Central memory CD4-positive, alpha-beta T cell (primary cell): ENCODE results near the gene GOLGA7B.
"Not testable (repeated sequence)": the region's sequence is repeated elsewhere in the genome, so short reads cannot be mapped to it uniquely, and the experiment has no call there.

ENCODE experiments used
- DNase-seq: peaks from one replicate; pipeline ENCODE4 v3.0.0; 2022

GOLGA7B gene

DNA sequence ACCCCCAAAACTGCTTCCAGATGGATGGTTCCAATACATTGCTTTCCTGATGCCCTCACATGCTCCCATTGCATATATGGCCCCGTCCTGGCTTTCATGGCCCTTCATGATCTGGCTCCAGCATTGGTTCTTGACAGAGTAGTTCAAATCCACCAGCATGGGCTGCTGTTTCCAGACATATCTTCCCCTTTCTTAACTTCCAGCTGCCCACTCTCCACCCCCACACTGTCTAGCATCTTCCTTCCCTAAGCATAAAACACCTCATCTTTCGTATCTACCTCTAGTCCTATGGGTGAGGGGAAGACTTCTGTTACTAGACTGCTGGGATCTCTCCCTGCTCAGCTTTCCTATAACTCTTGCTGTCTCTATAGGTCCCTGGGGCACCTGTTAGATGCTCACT, 13.2 kb upstream of the GOLGA7B start:
- no peak for DNase-seq

DNA sequence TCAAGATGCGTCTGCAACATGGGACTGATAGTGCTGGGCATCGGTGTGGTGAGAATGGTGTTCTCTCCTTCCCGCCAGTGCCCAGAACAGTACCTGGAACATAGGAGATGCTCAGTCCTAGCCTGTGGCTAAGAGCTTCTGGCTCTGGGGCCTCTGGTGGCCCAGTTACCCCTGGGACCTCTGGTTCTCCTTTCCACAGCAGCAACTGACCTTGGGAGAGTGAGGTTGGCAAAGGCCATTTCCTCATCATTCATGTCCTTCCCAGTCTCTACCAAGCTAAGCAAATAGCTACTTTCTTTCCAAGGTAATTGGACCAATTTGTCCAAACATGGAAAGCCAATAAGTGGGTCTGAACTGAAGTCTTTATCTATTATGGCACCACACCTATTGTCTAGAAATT, 11.6 kb upstream of the GOLGA7B start:
- no peak for DNase-seq

DNA sequence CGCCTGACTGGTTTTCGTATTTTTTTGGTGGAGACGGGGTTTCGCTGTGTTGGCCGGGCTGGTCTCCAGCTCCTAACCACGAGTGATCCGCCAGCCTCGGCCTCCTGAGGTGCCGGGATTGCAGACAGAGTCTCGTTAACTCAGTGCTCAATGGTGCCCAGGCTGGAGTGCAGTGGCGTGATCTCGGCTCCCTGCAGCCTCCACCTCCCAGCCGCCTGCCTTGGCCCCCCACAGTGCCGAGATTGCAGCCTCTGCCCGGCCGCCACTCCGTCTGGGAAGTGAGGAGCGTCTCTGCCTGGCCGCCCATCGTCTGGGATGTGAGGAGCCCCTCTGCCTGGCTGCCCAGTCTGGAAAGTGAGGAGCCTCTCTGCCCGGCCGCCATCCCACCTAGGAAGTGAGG, 8.5 kb upstream of the GOLGA7B start:
- not testable (repeated sequence) for DNase-seq

DNA sequence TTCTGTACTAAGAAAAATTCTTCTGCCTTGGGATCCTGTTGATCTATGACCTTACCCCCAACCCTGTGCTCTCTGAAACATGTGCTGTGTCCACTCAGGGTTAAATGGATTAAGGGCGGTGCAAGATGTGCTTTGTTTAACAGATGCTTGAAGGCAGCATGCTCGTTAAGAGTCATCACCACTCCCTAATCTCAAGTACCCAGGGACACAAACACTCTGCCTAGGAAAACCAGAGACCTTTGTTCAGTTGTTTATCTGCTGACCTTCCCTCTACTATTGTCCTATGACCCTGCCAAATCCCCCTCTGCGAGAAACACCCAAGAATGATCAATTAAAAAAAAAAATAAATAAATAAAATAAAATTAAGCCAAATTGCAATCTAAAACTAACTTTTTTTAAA, 7.5 kb upstream of the GOLGA7B start:
- not testable (repeated sequence) for DNase-seq

DNA sequence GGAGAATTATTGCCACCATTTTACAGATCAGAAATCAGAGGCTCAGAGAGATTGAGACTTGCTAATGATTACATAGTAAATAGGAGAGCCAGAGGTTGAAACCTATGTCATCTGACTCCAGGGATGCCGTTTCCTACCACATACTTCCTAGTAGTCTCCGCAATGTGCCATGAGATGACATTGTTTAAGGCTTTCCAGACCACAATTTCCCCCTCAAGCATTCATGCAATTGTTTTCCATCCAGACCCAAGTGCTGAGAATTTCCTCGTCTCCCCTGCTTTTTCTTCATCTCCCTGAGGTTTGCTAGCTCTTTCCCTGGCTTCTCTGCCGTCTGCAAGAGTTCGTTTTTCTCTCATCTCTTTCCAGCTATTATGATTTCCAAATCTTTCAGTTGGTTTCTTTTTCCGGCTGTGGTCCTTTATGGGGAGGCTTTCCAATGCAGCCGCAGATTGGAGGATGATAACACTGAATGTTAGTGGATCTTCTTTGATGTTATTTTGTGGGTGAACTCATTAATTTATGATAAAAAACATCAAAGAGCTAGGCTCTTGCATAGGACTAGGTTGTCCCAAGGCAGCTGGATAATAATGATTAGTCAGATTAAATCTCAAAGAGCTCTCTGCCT, 6.9 kb upstream of the GOLGA7B start:
- DNase-seq, result no peak

DNA sequence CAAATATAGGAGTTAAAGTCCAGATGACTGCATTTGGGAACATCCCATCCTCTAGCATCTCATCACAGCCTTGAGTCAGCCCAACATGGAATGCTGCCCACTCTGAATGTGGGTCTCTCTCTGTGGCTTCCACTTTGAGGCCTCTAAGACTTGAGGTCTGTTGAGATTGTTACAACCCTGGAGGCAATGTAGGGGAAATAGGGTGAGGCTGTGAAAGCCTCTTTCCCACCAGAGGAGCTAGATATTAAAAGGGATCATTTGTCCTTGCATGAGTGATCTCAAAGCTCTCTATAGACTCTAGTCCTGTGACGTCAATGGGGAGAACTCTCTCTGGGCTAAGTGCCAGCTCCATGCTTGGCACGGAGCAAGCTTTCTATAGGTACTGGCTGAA, 6.4 kb upstream of the GOLGA7B start:
- no peak for DNase-seq

DNA sequence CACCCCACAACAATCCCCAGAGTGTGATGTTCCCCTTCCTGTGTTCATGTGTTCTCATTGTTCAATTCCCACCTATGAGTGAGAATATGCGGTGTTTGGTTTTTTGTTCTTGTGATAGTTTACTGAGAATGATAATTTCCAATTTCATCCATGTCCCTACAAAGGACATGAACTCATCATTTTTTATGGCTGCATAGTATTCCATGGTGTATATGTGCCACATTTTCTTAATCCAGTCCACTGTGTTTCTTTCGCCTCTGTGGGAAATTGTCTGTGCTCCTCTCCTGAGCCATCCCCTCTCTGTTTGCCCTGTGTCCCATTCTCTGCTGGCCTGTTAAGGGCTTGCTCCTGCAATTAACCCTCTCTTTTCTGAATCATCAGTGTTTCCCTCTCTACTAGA, 5.7 kb upstream of the GOLGA7B start:
- DNase-seq, result not testable (repeated sequence)

DNA sequence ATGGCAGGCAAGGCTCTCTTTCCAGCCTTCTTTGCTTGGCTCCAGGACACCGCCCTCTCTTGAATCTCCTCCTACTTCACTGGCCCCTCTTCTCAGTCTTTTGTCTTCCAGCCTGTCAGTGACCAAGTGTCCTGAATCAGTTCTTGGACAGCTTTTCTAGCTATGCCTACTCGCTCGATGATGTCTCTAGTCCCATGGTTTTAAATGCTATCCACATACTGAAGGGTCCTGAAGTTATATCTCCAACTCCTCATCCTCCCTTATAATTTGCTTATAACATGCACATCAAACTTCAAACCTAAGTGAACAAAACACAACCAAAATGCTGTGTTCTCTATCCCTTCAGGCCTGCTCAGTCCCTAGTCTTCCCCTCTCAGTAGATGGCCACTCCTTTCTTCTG, 5.0 kb upstream of the GOLGA7B start:
- no peak for DNase-seq

DNA sequence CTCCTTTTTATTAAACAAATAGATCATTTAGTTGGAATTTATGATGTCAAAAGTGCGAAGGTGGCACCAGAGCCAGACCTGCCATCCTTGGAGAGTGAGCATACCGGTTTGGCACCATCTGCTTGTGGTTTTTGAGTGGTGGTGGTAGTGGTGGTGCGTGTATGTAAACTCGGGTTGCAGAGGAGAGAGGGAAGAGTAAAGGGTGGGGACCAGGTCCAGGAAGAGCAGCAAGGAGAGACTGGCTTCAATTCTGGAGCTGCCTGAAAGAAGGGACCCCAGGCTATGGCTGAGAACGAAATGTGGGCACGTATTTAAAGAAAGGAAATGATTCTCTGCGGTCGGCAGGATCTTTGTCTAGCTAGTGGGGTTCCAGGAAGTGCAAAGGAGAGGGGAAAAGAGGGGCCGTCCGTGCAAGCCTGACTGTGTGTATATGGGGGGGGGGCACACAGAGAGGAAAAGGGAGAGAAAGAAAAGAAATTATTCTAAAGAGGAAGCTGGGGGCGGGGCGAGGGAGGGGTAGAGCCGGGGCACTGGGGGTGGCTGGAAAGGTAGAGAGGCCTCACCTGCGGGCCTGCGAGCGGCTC, 448 bp upstream of the GOLGA7B start:
- no peak for DNase-seq

DNA sequence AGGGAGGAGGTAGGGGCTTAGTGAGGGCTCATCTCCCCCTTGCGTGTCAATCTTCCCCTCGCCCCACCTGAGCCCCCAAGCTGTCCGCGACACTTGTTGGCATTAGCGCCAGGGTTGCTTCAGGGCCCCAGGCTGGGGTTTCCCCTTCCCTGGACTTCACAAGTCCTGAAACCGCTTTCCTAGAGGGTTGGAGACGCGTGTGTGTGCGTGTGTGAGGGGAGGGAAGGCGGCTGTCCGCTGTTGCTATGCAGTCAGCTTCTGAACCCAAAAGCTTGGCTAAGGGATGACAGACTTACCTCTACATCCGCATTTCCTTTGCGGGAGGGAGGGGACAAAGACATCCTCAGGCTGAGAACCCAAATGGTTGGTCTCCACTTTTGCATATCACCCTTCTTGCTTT, 803 bp downstream of the GOLGA7B start:
- DNase-seq, result peak; percentile 40

DNA sequence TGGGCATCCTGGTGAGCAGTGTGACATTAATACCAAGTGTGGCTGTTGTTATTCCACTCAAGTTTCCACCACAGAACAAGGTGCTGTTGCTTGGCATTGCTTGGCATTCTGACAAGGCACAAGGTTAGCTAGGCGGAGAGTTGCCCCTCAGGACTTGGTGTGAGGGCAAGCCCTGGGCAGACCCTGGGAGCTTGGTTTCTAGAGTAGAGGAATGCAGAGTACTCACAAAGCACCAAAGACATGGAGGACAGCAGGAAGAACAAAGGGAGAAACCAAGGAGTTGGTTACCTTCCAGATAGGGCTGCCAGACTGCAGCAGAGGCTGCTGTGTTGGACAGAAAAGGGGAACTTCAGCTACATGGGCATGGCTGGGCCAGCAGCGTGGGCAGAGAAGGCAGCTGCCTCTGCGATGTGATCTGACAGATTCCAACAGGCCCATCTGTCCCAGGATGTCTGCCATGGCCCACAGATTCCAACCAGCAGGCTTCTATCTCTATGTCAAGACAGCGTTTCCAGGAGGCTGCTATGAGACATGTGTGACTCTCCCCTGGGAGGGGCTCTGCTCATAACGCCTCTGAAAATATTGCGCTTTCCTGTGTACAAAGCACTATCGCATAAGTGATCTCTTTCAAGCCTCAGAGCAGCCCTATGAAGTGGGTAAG, 1.8 kb downstream of the GOLGA7B start:
- peak; percentile 58 for DNase-seq

DNA sequence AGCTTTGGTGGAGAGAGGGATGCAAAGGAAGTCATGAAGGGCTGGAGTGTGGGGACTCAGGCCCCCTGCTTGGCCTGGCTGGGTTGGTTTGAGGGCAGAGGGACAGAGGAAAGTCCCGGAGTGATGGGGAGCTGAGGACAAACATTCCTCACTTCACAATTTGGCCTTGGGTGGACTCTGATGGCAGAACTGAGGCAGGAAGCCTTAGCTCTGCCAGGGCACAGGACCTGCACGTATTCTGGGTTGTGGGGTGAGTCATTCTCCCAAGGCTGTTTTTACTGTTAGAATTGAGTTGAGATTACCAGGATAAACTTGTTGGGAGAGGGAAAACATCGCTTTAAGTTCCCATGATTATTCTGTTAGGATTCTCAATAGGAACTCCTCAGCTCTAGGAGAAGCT, 2.6 kb downstream of the GOLGA7B start:
- DNase-seq, result no peak

DNA sequence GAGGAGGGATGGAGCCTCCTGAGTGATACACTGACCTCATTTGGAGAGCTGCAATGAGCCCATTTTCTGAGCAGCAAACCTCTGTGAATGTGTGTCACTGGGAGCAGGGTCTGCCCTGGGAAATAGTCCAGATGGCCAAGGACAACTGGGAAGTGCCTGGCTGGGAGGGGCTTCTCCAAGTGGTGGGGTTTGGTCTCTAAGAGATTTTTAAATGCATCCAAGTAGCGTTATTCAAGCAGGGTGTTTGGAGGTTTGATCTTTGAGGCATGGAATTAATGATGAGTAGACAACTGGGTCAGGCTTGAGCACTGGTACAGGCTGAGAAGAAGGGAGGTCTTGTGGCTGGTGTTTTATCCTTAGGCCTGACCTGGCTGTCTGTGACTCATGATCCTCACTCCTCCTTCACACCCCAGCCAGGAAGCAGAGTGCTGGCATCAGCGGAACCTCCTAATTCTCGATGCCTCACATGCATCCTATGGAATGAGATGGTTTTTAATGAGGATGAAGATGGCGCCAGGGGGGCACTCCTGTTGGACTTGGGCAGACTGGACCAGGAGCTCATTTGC, 3.3 kb downstream of the GOLGA7B start:
- no peak for DNase-seq

DNA sequence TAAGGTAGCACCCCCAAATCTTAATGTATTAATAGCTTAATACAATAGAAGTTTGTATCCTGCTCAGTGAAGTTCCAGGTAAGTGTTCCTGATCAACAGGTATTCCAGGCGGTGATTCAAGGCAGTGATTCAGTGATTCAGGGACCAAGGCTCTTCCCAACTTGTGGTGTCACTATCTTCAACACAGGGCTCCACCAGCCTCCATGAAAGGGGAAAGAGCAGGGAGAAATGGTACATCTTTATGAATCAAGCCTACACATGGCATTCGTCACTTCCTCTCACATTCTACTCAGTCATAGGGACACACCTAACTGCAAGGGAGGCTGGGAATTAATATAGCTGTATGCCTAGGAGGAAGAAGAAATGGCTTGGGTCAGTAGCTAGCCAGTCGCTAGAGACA, 5.1 kb downstream of the GOLGA7B start:
- DNase-seq, result no peak

DNA sequence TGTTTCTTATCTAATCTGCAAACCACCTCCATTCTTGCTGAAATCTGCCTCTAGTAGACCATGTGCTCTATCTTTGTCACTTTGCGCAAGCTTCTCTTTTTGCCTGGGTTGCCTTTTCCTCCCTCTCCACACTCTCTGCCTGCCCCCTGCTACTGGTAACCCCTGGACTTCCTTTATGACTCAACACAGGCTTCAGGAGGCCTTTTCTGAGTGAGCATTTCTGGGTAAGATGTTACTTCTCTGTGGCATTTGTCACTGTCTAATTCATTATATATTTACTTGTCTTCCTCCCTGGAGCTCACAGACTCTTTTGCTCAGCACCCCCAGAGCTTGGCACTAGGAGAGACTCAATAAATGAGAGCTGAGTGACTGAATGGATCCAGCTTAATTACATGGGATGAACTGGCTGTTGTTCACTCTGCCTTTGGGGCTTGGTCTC, 8.4 kb downstream of the GOLGA7B start:
- no peak for DNase-seq

DNA sequence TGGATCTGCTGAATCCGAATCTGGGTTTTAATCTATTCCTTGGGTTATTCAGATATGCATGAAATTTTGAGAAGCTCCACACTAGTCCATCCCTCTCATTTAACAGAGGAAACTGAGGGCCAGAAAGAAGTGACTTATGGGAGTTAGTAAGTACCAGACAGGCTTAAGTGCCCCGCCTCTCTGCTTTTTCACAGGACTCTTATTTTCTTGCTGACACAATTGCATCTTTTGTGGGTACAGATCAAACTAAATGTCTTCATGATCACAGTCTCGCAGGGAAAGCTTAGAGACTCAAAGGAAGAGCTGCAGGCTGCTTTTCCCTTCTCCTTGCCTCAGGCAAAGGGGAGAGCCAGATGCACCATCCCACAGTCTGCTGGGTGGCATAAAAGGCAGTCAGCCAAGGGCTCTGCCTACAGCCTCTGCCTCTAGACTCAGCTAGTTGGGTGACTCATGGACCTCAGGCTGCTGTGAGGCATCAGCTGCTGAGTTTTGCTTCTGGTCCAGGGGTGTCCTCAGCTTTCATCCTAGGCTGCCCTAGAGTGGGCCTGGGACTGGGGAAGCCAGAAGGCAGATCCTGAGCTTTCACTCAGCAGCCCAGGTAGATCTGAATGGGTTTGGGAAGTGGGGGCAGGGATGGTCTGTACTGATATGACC, 11.6 kb downstream of the GOLGA7B start:
- no peak for DNase-seq

DNA sequence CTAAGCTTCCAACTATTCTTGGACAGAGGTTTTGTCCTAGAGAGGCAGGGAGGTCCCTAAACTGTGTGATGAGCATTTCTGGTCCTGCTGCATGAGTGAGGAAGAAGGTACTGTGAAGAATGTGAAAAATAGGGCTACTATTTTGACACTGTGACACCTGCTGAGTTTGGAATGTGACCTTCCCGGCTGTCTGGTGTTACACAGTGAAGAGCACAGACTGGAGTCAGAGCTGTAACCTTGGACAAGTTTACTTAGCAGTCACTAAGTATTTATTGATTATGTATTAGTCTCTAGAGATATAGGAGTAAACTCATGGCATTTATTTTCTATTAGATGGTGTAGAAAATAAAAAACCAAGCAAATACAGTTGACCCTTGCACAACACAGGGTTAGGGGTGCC, 12.3 kb downstream of the GOLGA7B start:
- no peak for DNase-seq

DNA sequence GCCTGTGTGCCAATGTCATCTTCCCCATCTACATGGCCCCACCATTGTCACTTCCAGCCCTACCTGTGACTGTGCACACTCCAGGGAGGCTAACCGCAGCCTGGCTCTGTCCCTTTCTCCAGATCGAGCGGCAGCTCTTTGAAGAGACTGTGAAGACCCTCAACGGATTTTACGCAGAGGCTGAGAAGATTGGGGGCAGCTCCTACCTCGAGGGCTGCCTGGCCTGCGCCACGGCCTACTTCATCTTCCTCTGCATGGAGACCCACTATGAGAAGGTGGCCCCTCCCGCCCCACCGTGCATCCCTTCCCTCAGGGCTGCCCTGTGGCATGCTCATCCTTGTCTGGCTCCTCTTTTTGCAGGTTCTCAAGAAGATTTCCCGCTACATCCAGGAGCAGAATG, 14.2 kb downstream of the GOLGA7B start:
- no peak for DNase-seq

DNA sequence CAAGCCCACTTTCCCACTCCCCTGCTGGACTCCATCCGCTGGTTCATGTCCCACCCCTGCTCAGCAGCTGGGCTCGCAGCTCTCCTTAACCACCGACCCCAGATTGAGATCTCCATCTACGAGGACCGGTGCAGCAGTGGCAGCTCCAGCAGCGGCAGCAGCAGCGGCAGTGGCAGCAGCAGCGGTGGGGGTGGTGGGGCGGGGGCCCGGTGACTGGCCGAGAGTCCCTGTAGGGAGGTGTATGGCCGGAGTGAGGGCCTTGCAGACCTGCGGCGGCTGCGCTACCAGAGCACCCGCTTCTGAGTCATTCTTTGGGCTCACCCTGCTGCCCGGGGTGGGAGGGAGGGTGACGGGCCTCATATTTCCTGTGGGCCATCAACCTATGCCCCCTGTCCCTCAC, 15.8 kb downstream of the GOLGA7B start:
- no peak for DNase-seq

DNA sequence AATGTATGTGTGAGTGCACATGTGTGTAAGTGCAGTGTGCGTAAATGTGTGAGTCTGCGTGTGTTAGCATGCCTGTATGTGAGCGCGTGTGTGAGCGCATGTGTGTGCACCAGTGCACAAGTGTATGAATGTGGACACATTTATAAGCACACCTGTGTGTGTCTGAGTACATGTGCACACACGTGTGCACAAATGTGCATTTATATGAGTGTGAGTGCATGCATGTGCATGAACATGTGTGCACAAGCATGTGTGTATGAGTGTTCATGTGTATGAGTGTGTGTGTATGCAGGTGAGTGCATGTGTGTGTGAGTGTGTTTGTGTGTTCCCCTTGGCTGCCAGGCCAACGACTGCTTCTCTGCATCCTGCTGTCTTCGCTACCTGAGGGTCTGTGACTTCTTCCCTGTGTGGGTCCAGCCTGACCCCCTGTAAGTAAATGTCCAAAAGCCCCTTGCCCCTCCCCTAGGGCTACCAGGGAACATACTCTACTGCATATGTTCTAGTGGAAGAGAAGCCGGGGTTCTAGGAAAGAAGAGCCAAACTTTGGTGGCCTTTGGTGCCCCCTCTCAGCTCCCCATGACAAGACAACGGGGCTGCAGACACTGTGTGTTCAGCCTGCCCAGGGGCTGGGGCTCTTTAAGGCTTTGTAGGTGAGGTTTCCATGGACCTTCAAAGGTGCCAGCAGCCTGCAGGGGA, 17.0 kb downstream of the GOLGA7B start:
- no peak for DNase-seq

DNA sequence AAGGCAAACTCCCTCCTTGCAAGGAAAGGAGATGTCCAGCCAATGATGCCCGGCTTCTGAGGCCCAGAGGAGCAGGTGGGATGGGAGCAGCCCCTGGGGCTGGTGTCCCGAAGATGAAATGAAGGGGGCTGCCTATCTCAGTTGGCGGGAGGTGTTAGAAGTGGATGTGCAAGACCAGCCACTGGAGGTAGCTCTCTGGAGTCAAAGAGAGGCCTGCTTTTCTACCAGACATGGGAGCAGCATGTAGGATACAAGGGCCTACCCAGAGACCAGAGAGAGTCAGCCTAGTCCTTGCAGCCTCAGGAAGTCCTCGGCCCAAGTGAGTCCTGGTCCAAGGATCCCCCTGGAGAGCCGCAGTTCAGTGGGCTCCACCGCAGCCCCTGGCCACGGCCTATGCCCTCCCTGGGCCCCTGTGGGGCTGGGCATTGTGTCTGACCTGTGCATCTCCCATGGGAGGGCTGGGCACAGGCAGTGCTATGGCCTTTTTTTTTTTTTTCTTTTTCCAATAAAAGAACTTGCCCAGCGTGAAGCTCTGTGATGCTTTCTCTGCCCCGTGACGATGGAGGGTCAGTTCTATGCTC, 17.7 kb downstream of the GOLGA7B start:
- no peak for DNase-seq

DNA sequence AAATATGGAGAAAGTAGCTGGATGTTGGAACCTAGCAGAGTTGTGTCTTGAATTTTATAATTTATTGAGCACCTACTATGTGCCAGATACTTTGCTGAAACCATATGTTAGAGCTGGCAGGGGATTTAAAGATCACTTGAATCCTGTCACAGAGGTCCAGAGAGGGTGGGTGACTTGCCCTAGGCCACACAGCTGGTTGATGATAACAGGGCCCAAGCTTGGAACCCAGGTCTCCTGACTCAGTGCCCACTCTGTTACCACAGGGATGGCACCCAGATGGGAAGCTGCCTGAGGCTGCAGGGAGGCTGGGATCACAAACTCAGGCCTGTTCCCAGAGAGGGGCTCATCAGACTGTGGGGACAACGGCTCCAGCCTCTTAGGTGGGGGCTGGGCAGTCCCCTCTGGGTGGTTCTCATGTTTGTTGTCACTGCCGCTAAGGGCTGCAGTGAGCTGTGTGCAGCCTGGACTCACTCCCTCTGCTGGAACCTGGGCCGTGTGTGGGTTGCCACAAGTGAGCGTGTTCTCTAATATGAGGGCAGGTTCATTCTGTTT, 18.6 kb downstream of the GOLGA7B start:
- no peak for DNase-seq
